ENCODE results near the gene RNF41. TPM values are rescaled to one million over a fixed set of nuclear protein-coding genes. Genes with fewer than 3 reads are reported as not detected.

The RNF41 gene
- total RNA-seq, 4 donors from 2014 or later = 64.4 to 165 (median 109) TPM

DNA sequence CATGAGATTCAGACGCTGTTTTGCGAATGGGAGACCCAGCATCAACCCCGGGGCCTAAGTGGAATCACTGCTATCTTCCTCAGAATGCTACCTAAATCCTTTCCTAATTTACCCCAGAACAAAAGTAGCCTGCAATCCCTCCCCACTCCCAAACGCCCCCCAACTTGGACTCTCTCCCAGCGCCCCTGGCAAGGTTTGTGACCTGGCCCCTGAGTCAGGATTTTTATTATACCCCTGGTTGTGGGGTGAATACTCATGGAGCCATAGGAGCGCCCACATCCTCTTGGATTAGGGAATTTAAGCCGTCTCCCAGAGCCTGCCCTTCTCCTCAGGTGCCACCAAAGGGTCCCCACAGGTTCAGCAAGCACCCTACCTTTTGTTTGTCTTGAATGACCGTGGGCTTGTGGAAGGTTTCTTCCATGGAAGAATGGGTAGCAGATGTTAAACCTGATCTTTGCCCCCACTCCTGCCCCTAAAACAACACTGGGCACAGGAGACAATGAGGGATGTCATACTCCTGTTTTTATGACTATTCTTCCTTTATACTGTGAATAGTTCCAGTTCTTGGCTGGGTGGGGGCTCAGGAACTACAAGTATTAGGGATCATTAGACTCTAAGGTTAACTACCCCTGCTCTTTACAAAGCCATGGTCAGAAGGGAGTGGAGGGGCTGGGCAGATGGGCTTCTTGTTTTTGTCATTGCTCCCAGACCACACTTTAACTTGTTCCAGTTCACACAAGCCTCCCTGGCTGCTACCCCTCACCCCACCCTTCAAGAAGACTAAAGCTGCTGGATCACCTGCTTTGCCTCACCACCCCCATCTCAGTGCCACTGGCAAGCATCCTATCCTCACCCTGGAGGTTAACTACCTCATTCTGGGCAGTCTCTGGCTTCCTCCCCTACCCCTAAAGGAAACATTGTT lies 68.7 kb downstream of the RNF41 start:
- Histone ChIP-seq H3K4me3 (peak overlapping the region; percentile 67 to 77 (median 70)), H3K36me3 (peaks cover 0 to 4% (median 0%) of the 10 kb centered on the region in 4 donors), H3K27me3 (no peaks in the 10 kb centered on the region), H3K27ac (replicated peaks in 1 of 4) (peak overlapping the region; percentile 89 to 95 (median 94)), H3K4me1 (peaks cover 25 to 47% (median 41%) of the 10 kb centered on the region in 4 donors), H3K9me3 (no peaks in the 10 kb centered on the region)
- TF ChIP-seq, protein P1, sequence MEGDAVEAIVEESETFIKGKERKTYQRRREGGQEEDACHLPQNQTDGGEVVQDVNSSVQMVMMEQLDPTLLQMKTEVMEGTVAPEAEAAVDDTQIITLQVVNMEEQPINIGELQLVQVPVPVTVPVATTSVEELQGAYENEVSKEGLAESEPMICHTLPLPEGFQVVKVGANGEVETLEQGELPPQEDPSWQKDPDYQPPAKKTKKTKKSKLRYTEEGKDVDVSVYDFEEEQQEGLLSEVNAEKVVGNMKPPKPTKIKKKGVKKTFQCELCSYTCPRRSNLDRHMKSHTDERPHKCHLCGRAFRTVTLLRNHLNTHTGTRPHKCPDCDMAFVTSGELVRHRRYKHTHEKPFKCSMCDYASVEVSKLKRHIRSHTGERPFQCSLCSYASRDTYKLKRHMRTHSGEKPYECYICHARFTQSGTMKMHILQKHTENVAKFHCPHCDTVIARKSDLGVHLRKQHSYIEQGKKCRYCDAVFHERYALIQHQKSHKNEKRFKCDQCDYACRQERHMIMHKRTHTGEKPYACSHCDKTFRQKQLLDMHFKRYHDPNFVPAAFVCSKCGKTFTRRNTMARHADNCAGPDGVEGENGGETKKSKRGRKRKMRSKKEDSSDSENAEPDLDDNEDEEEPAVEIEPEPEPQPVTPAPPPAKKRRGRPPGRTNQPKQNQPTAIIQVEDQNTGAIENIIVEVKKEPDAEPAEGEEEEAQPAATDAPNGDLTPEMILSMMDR (IDR thresholded peaks at IDR 0.05) = no peak
- TF ChIP-seq POLR2AphosphoS5 (IDR thresholded peaks at IDR 0.05) (no peak), EP300 (IDR thresholded peaks at IDR 0.05) (no peak), POLR2A (IDR thresholded peaks at IDR 0.05; ENCODE audit: low read depth) (no peak)
- no peak for DNase-seq (ENCODE audit: extremely low spot score)
- intact Hi-C loops (cut with DNase I) = no loop called here
- 5% methylated on average over 7 of the region's 8 CpGs for WGBS

Other genes with a start within 250 kb of the RNF41 start
- gene RAB5B, start 247.8 kb downstream of the RNF41 start, total RNA-seq = 100 to 1,000 TPM; 116 to 189 (median 138) TPM
- 10 to 100 TPM; 18.3 to 29.0 (median 25.3) TPM for gene SUOX, start 224.6 kb downstream of the RNF41 start, total RNA-seq
- gene IKZF4, start 200.9 kb downstream of the RNF41 start, total RNA-seq = 10 to 100 TPM in 2 of 4 donors, 1 to 10 TPM in 2; 6.2 to 20.4 (median 9.7) TPM
- gene RPS26, start 180.0 kb downstream of the RNF41 start, total RNA-seq = 1,000 to 10,000 TPM in 1 of 4 donors, 100 to 1,000 TPM in 3; 104 to 1,982 (median 577) TPM
- gene ERBB3, start 141.8 kb downstream of the RNF41 start, total RNA-seq = 10 to 100 TPM; 13.9 to 25.0 (median 19.0) TPM
- 100 to 1,000 TPM in 2 of 4 donors, 10 to 100 TPM in 2; 90.5 to 133 (median 105) TPM for gene PA2G4, start 117.4 kb downstream of the RNF41 start, total RNA-seq
- 1,000 to 10,000 TPM; 1,962 to 4,166 (median 3,502) TPM for gene RPL41, start 105.3 kb downstream of the RNF41 start, total RNA-seq
- gene ZC3H10, start 103.7 kb downstream of the RNF41 start, total RNA-seq = 1 to 10 TPM; 5.0 to 7.9 (median 6.6) TPM
- gene ESYT1, start 93.7 kb downstream of the RNF41 start, total RNA-seq = 100 to 1,000 TPM; 151 to 245 (median 214) TPM
- gene MYL6B, start 69.3 kb downstream of the RNF41 start, total RNA-seq = 10 to 100 TPM; 28.5 to 39.4 (median 33.6) TPM
- gene MYL6, start 63.6 kb downstream of the RNF41 start, total RNA-seq = 1,000 to 10,000 TPM; 5,145 to 8,531 (median 5,986) TPM
- gene SMARCC2, start 32.4 kb downstream of the RNF41 start, total RNA-seq = 100 to 1,000 TPM in 2 of 4 donors, 10 to 100 TPM in 2; 62.1 to 111 (median 94.3) TPM
- gene NABP2, start 2.4 kb upstream of the RNF41 start, total RNA-seq = 10 to 100 TPM; 27.0 to 36.4 (median 30.9) TPM
- gene SLC39A5, start 8.1 kb upstream of the RNF41 start, total RNA-seq = not detected
- gene ANKRD52, start 36.5 kb upstream of the RNF41 start, total RNA-seq = 10 to 100 TPM; 13.8 to 31.5 (median 19.6) TPM
- 10 to 100 TPM; 12.4 to 22.8 (median 15.7) TPM for gene COQ10A, start 45.0 kb upstream of the RNF41 start, total RNA-seq
- gene CS, start 78.4 kb upstream of the RNF41 start, total RNA-seq = 100 to 1,000 TPM in 3 of 4 donors, 10 to 100 TPM in 1; 91.8 to 155 (median 111) TPM
- 10 to 100 TPM; 48.8 to 61.5 (median 50.3) TPM for gene CNPY2, start 94.1 kb upstream of the RNF41 start, total RNA-seq
- gene PAN2, start 112.1 kb upstream of the RNF41 start, total RNA-seq = 10 to 100 TPM; 14.1 to 34.5 (median 24.4) TPM
- gene IL23A, start 117.0 kb upstream of the RNF41 start, total RNA-seq = not detected
- gene STAT2, start 138.2 kb upstream of the RNF41 start, total RNA-seq = 10 to 100 TPM; 55.7 to 78.9 (median 68.2) TPM
- gene APOF, start 140.9 kb upstream of the RNF41 start, total RNA-seq = not detected
- 1 to 10 TPM; 2.3 to 4.1 (median 2.4) TPM for gene TIMELESS, start 227.5 kb upstream of the RNF41 start, total RNA-seq
- not detected for gene MIP, start 232.7 kb upstream of the RNF41 start, total RNA-seq
- 1 to 10 TPM; 1.4 to 2.2 (median 1.9) TPM for gene SPRYD4, start 246.7 kb upstream of the RNF41 start, total RNA-seq